Upper lobe of right lung (tissue), 1 donor: Measurements from ENCODE around the gene JARID2. TPM values are rescaled to one million over a fixed set of nuclear protein-coding genes. Genes with fewer than 3 reads are reported as not detected.

ENCODE experiments used
- ATAC-seq: fragments of 200-7000 bp; cut with Tn5 transposase; one replicate; pipeline ENCODE4 v1.9.1; 2020; ENCODE audit warnings: mild to moderate bottlenecking, moderate library complexity
- DNase-seq: peaks from one replicate; pipeline ENCODE4 v3.0.0-alpha.2; 2020
- H3K27ac ChIP-seq: fragments of 200-600 bp; one replicate; pipeline ENCODE4 v1.8.0; 2022
- H3K27me3 ChIP-seq: fragments of 200-600 bp; one replicate; pipeline ENCODE4 v1.8.0; 2022; ENCODE audit warnings: mild to moderate bottlenecking
- H3K36me3 ChIP-seq: fragments of 200-600 bp; one replicate; pipeline ENCODE4 v1.8.0; 2022
- H3K4me1 ChIP-seq: fragments of 200-600 bp; one replicate; pipeline ENCODE4 v1.8.0; 2022
- H3K4me3 ChIP-seq: fragments of 200-600 bp; one replicate; pipeline ENCODE4 v1.8.0; 2022; ENCODE audit warnings: mild to moderate bottlenecking
- H3K9me3 ChIP-seq: fragments of 200-600 bp; one replicate; pipeline ENCODE4 v1.8.0; 2022
- CTCF ChIP-seq: fragments of 200-600 bp; IDR thresholded peaks from one replicate; pipeline ENCODE4 v1.8.0; 2022; ENCODE audit warnings: antibody characterized with exemption
- intact Hi-C: fragments of 100-400 bp; cut with DNase I; formaldehyde crosslinking; loops from one replicate; pipeline ENCODE4 v1.11.0; 2022
- total RNA-seq: library from RNA; stranded (reverse); fragmentation: NEBNext Ultra II Directional; extraction: Animal tissue kit (Norgen Biotek cat#: 25700); gene quantifications from one replicate; pipeline ENCODE4 v1.2.1, GENCODE V29; 2021
- donor health status: DM: no; HTN: yes; CAD: no; lungs with severe emphysema.

Gene JARID2
- total RNA-seq, 1 donor from 2014 or later = 15.1 TPM

GRCh38 chr6:15339081-15339480, 93.2 kb downstream of the JARID2 start:
- intact Hi-C loops = no loop called here
- TF ChIP-seq CTCF = no peak
- no peaks in the 10 kb centered on the region for H3K9me3 ChIP-seq
- no peak for DNase-seq
- no peak for ATAC-seq
- no peaks in the 10 kb centered on the region for H3K36me3 ChIP-seq
- H3K27ac ChIP-seq = no peak overlapping the region
- peaks cover 19% of the 10 kb centered on the region for H3K4me1 ChIP-seq
- no peak overlapping the region for H3K4me3 ChIP-seq
- H3K27me3 ChIP-seq = no peaks in the 10 kb centered on the region

- ATAC-seq (no peak), DNase-seq (no peak)
- Histone ChIP-seq H3K4me1 (peaks cover 29% of the 10 kb centered on the region), H3K27ac (no peak overlapping the region), H3K36me3 (no peaks in the 10 kb centered on the region), H3K27me3 (no peaks in the 10 kb centered on the region), H3K9me3 (no peaks in the 10 kb centered on the region), H3K4me3 (no peak overlapping the region)
- no peak for TF ChIP-seq CTCF
- intact Hi-C loops = no loop called here
These were observed 94.3 kb downstream of the JARID2 start for GRCh38 chr6:15340105-15340601.

- no peak for ATAC-seq
These were observed 94.9 kb downstream of the JARID2 start for GRCh38 chr6:15340775-15341174.

GRCh38 chr6:15341311-15342001, 95.6 kb downstream of the JARID2 start:
- Histone ChIP-seq H3K9me3 (no peaks in the 10 kb centered on the region), H3K27me3 (no peaks in the 10 kb centered on the region), H3K36me3 (no peaks in the 10 kb centered on the region), H3K4me1 (peaks cover 29% of the 10 kb centered on the region), H3K27ac (no peak overlapping the region), H3K4me3 (no peak overlapping the region)
- TF ChIP-seq CTCF = no peak
- DNase-seq (no peak), ATAC-seq (no peak)
- intact Hi-C loops = no loop called here

More at GRCh38 chr6:15340775-15341174, 94.9 kb downstream of the JARID2 start:
- TF ChIP-seq CTCF = no peak
- no peaks in the 10 kb centered on the region for H3K36me3 ChIP-seq
- H3K27ac ChIP-seq = no peak overlapping the region
- no peak overlapping the region for H3K4me3 ChIP-seq
- no peak for DNase-seq
- peaks cover 29% of the 10 kb centered on the region for H3K4me1 ChIP-seq
- intact Hi-C loops = no loop called here
- no peaks in the 10 kb centered on the region for H3K9me3 ChIP-seq
- no peaks in the 10 kb centered on the region for H3K27me3 ChIP-seq

- no peak for TF ChIP-seq CTCF
- intact Hi-C loops = no loop called here
- DNase-seq = no peak
- Histone ChIP-seq H3K27ac (no peak overlapping the region), H3K4me3 (no peak overlapping the region), H3K27me3 (no peaks in the 10 kb centered on the region), H3K9me3 (no peaks in the 10 kb centered on the region), H3K4me1 (peaks cover 29% of the 10 kb centered on the region), H3K36me3 (no peaks in the 10 kb centered on the region)
- ATAC-seq = no peak
These were observed 96.2 kb downstream of the JARID2 start for GRCh38 chr6:15342114-15342513.
